Measurements from ENCODE around the gene PARVA.
A peak's percentile ranks its signal among the peaks of the same experiment; 100 is the strongest.
"Not testable (repeated sequence)": the region's sequence is repeated elsewhere in the genome, so short reads cannot be mapped to it uniquely, and the experiment has no call there.

PARVA gene

GRCh38 chr11:12503886-12504285 is 126.5 kb downstream of the PARVA start:
- DNase-seq (ENCODE audit: low read depth): no peak

GRCh38 chr11:12505183-12505582 is 127.8 kb downstream of the PARVA start:
- no peak for DNase-seq (ENCODE audit: low read depth)

- peak; percentile 81 for DNase-seq (ENCODE audit: low read depth)
These were observed 129.1 kb downstream of the PARVA start for GRCh38 chr11:12506404-12506921.

- no peak for DNase-seq (ENCODE audit: low read depth)
These were observed 130.0 kb downstream of the PARVA start for GRCh38 chr11:12507391-12507790.

GRCh38 chr11:12508151-12508751 is 130.9 kb downstream of the PARVA start:
- peak; percentile 95 for DNase-seq (ENCODE audit: low read depth)

- no peak for DNase-seq (ENCODE audit: low read depth)
These were observed 132.0 kb downstream of the PARVA start for GRCh38 chr11:12509371-12509770.

- no peak for DNase-seq (ENCODE audit: low read depth)
These were observed 134.8 kb downstream of the PARVA start for GRCh38 chr11:12512132-12512531.

GRCh38 chr11:12512826-12513395 is 135.5 kb downstream of the PARVA start:
- no peak for DNase-seq (ENCODE audit: low read depth)

- DNase-seq (ENCODE audit: low read depth): no peak
These were observed 139.2 kb downstream of the PARVA start for GRCh38 chr11:12516387-12517105.

- no peak for DNase-seq (ENCODE audit: low read depth)
These were observed 139.9 kb downstream of the PARVA start for GRCh38 chr11:12517306-12517705.

- no peak for DNase-seq (ENCODE audit: low read depth)
These were observed 140.4 kb downstream of the PARVA start for GRCh38 chr11:12517741-12518140.

- no peak for DNase-seq (ENCODE audit: low read depth)
These were observed 141.4 kb downstream of the PARVA start for GRCh38 chr11:12518606-12519385.

GRCh38 chr11:12520054-12520453 is 142.7 kb downstream of the PARVA start:
- DNase-seq (ENCODE audit: low read depth): no peak

GRCh38 chr11:12520576-12520975 is 143.2 kb downstream of the PARVA start:
- DNase-seq (ENCODE audit: low read depth): not testable (repeated sequence)

GRCh38 chr11:12523180-12523924 is 146.0 kb downstream of the PARVA start:
- DNase-seq (ENCODE audit: low read depth): no peak

GRCh38 chr11:12524865-12525264 is 147.5 kb downstream of the PARVA start:
- no peak for DNase-seq (ENCODE audit: low read depth)

- no peak for DNase-seq (ENCODE audit: low read depth)
These were observed 148.2 kb downstream of the PARVA start for GRCh38 chr11:12525466-12526055.

- DNase-seq (ENCODE audit: low read depth): peak; percentile 84
These were observed 149.4 kb downstream of the PARVA start for GRCh38 chr11:12526789-12527188.

- DNase-seq (ENCODE audit: low read depth): no peak
These were observed 151.1 kb downstream of the PARVA start for GRCh38 chr11:12528487-12528886.

- no peak for DNase-seq (ENCODE audit: low read depth)
These were observed 151.7 kb downstream of the PARVA start for GRCh38 chr11:12529041-12529440.

GRCh38 chr11:12529793-12530192 is 152.4 kb downstream of the PARVA start:
- DNase-seq (ENCODE audit: low read depth): peak; percentile 42
